K562 (cell line): ENCODE results near the gene SLC6A9. TPM values are rescaled to one million over a fixed set of nuclear protein-coding genes. Genes with fewer than 3 reads are reported as not detected.

ENCODE experiments used
- ATAC-seq: fragments of 200-7000 bp; cut with Tn5 transposase; 3 replicates; pipeline ENCODE4 v1.9.1; 2020; ENCODE audit warnings: moderate library complexity
- BruUV-seq: library from RNA; stranded (reverse); fragments of 400-500 nt; replicated peaks from 2 replicates; lab custom pipeline; 2021; lab: Mats Ljungman, UMichigan
- CTCF ChIA-PET: fragments of 300-600 bp; formaldehyde crosslinking; extraction: SDS; loops from one replicate; lab custom pipeline; 2021; ENCODE audit warnings: low intra/inter-chr PET ratio; lab: Yijun Ruan, JAX
- POLR2A ChIA-PET: fragments of 300-600, 350-650 bp; sonication (Branson Sonifier 250); formaldehyde crosslinking; extraction: SDS; loops from one replicate; lab custom pipeline; 2021; ENCODE audit warnings: antibody characterized with exemption, inconsistent platforms; lab: Yijun Ruan, JAX
- DNase-seq, 4 experiments: peaks; one replicate each; pipeline versions ENCODE4 v3.0.0 to v3.0.0-alpha.2; 2011 to 2018; ENCODE audit warnings: low spot score in 3 of 4, mixed read lengths in 3 of 4; ENCODE audit errors: extremely low read depth in 1 of 4
- FAIRE-seq: peaks from 2 replicates; lab custom pipeline; 2011; peaks lifted over from hg19 to GRCh38; lab: Jason Lieb, UNC
- H2AFZ ChIP-seq: 2 replicates; pipeline ENCODE4 v1.6.0; 2011; ENCODE audit warnings: low read depth, low read length, control low read depth, inconsistent platforms
- H3K27ac ChIP-seq: fragments of 200-600 bp; 3 replicates; pipeline ENCODE4 v1.8.0; 2011; ENCODE audit warnings: low read depth, mild to moderate bottlenecking, control low read depth, inconsistent platforms, low read length, moderate library complexity, mixed read lengths; ENCODE audit errors: extremely low read depth
- H3K27me3 ChIP-seq, 2 experiments: fragments of 300-600 bp in 1 of 2; 2 replicates in 1 of 2; 3 replicates in 1 of 2; pipeline versions ENCODE4 v1.6.0 to v1.8.0; 2011; ENCODE audit warnings: inconsistent platforms in 2 of 2, low read length in 2 of 2, mild to moderate bottlenecking in 1 of 2, mixed read lengths in 1 of 2, moderate library complexity in 1 of 2; ENCODE audit not compliant: control insufficient read depth in 2 of 2, insufficient read depth in 2 of 2
- H3K36me3 ChIP-seq: fragments of 300-600 bp; 3 replicates; pipeline ENCODE4 v1.8.0; 2011; ENCODE audit warnings: mild to moderate bottlenecking, low read length, inconsistent platforms; ENCODE audit not compliant: control insufficient read depth, insufficient read depth
- H3K4me1 ChIP-seq, 2 experiments: fragments of 200-600 bp in 1 of 2; replicated peaks in 1 of 2; 2 replicates in 1 of 2; 3 replicates in 1 of 2; pipeline versions ENCODE4 v1.5.1 to v1.8.0; 2011; ENCODE audit warnings: inconsistent platforms in 2 of 2, low read length in 2 of 2, mild to moderate bottlenecking in 1 of 2, mixed read lengths in 1 of 2, moderate library complexity in 1 of 2; ENCODE audit not compliant: control insufficient read depth in 2 of 2, insufficient read depth in 2 of 2
- H3K4me2 ChIP-seq: 2 replicates; pipeline ENCODE4 v1.6.1; 2011; ENCODE audit warnings: low read length, control low read depth, inconsistent platforms, mixed read lengths; ENCODE audit not compliant: insufficient read depth
- H3K4me3 ChIP-seq: fragments of 200-600 bp; sonication (generic), shearing (Covaris generic); 2 replicates; pipeline ENCODE4 v1.5.1; 2016; ENCODE audit warnings: control low read depth, inconsistent platforms
- H3K79me2 ChIP-seq: fragments of 200-600 bp; 3 replicates; pipeline ENCODE4 v1.8.0; 2011; ENCODE audit warnings: low read length, inconsistent platforms; ENCODE audit not compliant: control insufficient read depth, insufficient read depth
- H3K9ac ChIP-seq, 2 experiments: 2 replicates each; pipeline versions ENCODE4 v1.6.0 to v1.6.1; 2011; ENCODE audit warnings: low read depth in 2 of 2, low read length in 2 of 2, control low read depth in 1 of 2, inconsistent platforms in 1 of 2, mild to moderate bottlenecking in 1 of 2, mixed read lengths in 1 of 2; ENCODE audit not compliant: insufficient read depth in 1 of 2
- H3K9me1 ChIP-seq: one replicate; pipeline ENCODE4 v1.6.0; 2011; ENCODE audit warnings: inconsistent platforms, mild to moderate bottlenecking, low read length, moderate library complexity; ENCODE audit not compliant: control insufficient read depth, insufficient read depth
- H3K9me3 ChIP-seq: replicated peaks from 2 replicates; pipeline ENCODE4 v1.5.1; 2011; ENCODE audit warnings: low read depth, low read length, inconsistent platforms; ENCODE audit not compliant: control insufficient read depth, insufficient read depth
- H4K20me1 ChIP-seq: replicated peaks from 2 replicates; pipeline ENCODE4 v1.6.1; 2011; ENCODE audit warnings: low read length, inconsistent platforms, mixed read lengths; ENCODE audit not compliant: control insufficient read depth, insufficient read depth
- HMG20A ChIP-seq: fragments of 450-650 bp; formaldehyde crosslinking; conservative IDR thresholded peaks from 2 replicates; pipeline ENCODE4 v1.4.0; 2020; ENCODE audit warnings: mild to moderate bottlenecking, mixed read lengths
- ILF3 ChIP-seq: fragments of 450-650 bp; IDR thresholded peaks from 2 replicates; pipeline ENCODE4 v1.6.1; 2018; ENCODE audit warnings: antibody characterized with exemption, mild to moderate bottlenecking, moderate library complexity, borderline replicate concordance
- POLR2G ChIP-seq: fragments of 200-400 bp; formaldehyde crosslinking; IDR thresholded peaks from 2 replicates; pipeline ENCODE4 v1.6.1; 2017; ENCODE audit warnings: low read depth, mild to moderate bottlenecking, antibody characterized with exemption, low read length, moderate library complexity
- ZNF740 ChIP-seq, 3 experiments: fragments of 200-800 bp in 1 of 3; sonication (Bioruptor generic) in 1 of 3; sonication (generic) in 1 of 3; formaldehyde crosslinking in 1 of 3; IDR thresholded peaks; 2 replicates each; pipeline versions ENCODE4 v1.6.1 to v1.8.0; 2016 to 2022; ENCODE audit warnings: mild to moderate bottlenecking in 2 of 3, missing compliant biosample characterization in 2 of 3, missing genetic modification characterization in 2 of 3, missing genetic modification reagents in 1 of 3
- WGBS: fragments of 100-300 bp; shearing (Covaris generic); methylation state at CpG from one replicate; pipeline ENCODE4 v1.1.6; 2016; ENCODE audit warnings: low coverage, mixed read lengths; ENCODE audit not compliant: insufficient coverage; ENCODE audit errors: missing lambda C conversion rate; 5-methylcytosine and 5-hydroxymethylcytosine counted together
- in situ Hi-C: fragments of 300-500 bp; cut with MboI; formaldehyde crosslinking; loops from 4 replicates; pipeline ENCODE4 v1.15.0; 2018; ENCODE audit warnings: inconsistent platforms, mixed read lengths
- intact Hi-C: fragments of 100-400 bp; cut with micrococcal nuclease; formaldehyde crosslinking; loops from 2 replicates; pipeline ENCODE4 v1.14.2; 2022
- polyA plus RNA-seq, 8 experiments: library from polyadenylated mRNA; depleted of rRNA in 4 of 8; stranded (reverse) in 5 of 8; unstranded in 3 of 8; fragments of >200 nt; fragmentation: Nextera tagmentation in 2 of 8; fragmentation: Illumina TruSeq in 1 of 8; extraction: Ambion mirVana in 2 of 8; extraction: Trizol in 1 of 8; gene quantifications; 2 replicates each; pipeline versions ENCODE4 v1.2.1 to v1.2.3, GENCODE V29; 2011 to 2014; ENCODE audit warnings: inconsistent platforms in 1 of 8, missing spikeins in 1 of 8
- total RNA-seq, 7 experiments: library from RNA; depleted of rRNA in 6 of 7; stranded (reverse); fragments of >200 nt in 6 of 7; fragmentation: Illumina TruSeq in 2 of 7; extraction: Trizol in 2 of 7; gene quantifications; 2 replicates each; pipeline versions ENCODE4 v1.2.1 to v1.2.3, GENCODE V29; 2011 to 2021; ENCODE audit warnings: low replicate concordance in 1 of 7

SLC6A9 gene
- total and polyA plus RNA-seq, 9 of the 15 experiments (the other 6 are each of a cell fraction or from before 2014, with no cell fraction given) = 0.17 to 18.7 (median 2.9) TPM

- CTCF ChIA-PET = no interaction called here
- H3K36me3 ChIP-seq = no peaks in the 10 kb centered on the region
Measured at GRCh38 chr1:44010935-44011471, 20.3 kb downstream of the SLC6A9 start.

More at GRCh38 chr1:44010935-44011471, 20.3 kb downstream of the SLC6A9 start:
- ATAC-seq (no peak), DNase-seq (no peak), FAIRE-seq (no peak)
- no TSS peak for BruUV-seq
- H3K4me2 ChIP-seq = no peak overlapping the region
- peaks cover 6 to 36% of the 10 kb centered on the region in 2 experiments; a peak in 4 of 5 replicates for H3K4me1 ChIP-seq
- POLR2A ChIA-PET = interaction anchor here (0.6 to 1.4 kb wide), 10 partner anchors 9 to 711 kb away, joined by 3 to 7 read pairs (median 3); no protein-coding TSS in a partner anchor
- in situ Hi-C loops = no loop called here
- H3K9me3 ChIP-seq = no peaks in the 10 kb centered on the region
- no peaks in the 10 kb centered on the region for H3K9me1 ChIP-seq
- no peaks in the 10 kb centered on the region for H3K27me3 ChIP-seq
- no peaks in the 10 kb centered on the region; the same call in 1 of the 2 replicates for H4K20me1 ChIP-seq
- 82% methylated on average over 10 of the region's 11 CpGs for WGBS
- TF ChIP-seq HMG20A (CRISPR knock-in tag) (no peak), ZNF740 (CRISPR knock-in tag; IDR thresholded peaks at IDR 0.05) (no peak; the same call in 1 of the 2 replicates), ZNF740 (tag; IDR thresholded peaks at IDR 0.05) (no peak), ILF3 (no peak), POLR2G (0 out of 2 replicates have a peak, but pooled peaks have one; percentile 26)
- H3K4me3 ChIP-seq = no peak overlapping the region
- no peak overlapping the region for H3K27ac ChIP-seq
- H3K79me2 ChIP-seq = no peaks in the 10 kb centered on the region
- H2AFZ ChIP-seq = no peak overlapping the region
- H3K9ac ChIP-seq = peak overlapping the region in 1 of 2 experiments; percentile 60; a peak in 2 of 4 replicates
- intact Hi-C loops = no loop called here
